ENCODE data around the gene YTHDC2.

Gene YTHDC2

DNA sequence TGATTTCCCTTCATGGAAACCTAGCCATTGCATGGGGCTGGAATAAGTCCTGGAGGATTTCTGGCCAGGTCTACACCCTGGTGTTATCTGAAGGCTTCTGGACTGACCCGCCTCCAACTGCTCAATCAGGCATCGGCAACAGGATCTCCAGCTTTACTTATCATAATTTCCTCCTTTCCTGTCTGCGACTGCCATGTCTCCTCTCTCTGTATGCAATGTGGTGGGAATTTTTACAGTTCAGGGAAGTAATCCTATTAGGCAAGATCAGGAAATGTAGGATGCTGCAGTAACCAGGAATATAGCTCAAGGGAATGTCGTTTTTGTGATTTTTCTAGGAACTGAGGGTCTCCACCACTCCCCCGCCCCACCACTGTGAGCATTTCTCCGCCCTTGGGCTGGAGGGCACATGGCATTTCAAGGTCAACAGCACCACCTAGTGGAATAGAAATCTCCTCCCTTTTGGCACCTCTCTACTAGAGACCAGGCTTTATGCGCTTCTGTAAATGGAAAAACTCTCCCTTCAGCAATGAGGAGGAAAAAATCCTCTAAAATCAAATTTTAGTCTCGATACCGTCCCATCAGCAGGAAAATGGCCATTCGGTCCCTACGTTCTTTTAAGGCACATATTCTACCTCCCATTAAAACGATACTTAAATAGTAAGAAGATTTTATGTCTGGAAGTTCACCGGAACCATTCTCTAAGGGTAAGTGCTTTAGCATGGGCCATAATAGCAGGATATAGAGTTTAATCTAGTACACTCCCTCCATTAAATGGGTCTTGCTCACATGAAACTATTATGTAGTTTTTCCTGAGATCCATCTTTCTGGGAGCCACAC is 93.0 kb downstream of the YTHDC2 start:
- DNase-seq = peak; percentile 57

DNA sequence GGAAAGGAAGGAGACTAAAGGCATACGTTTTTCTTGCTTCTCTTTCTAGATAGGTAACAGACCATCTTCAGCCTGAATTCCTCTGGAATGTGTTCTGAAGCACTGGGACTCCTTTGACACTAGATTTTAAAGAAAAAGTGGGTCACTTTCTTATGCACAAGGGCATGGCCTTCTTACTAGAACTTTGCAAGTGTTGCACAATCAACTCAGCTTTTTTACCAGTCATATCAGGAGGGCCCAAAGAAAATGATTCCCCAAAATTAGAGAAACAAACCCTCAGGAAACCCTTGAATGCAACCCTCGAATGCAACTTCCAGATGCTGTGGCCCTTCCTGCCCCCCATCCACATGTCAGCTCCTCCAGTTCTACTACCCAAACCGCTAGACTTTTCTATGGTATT is 93.9 kb downstream of the YTHDC2 start:
- DNase-seq = no peak

DNA sequence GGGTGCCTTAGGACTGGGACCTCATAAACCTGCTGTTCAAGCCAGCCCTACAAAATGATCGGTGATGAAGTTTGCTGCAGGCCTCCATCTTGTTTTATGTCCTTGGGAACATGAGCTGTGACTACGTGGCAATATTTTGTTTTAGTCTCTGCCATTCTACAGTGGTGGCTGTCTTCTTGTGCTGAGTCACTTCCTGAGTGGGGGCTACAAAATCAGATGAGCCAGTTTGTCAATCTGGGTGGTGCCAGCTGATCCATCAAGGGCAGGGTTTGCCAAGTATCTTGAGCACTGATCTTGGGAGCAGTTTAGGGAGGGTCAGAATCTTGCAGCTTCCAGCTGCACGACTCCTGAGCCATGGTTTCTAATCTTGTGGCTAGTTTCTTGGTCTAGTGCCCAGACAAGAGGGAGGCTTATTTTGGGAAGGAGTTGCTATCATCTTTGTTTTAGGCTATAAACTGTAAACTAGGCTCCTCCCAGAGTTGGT is 94.7 kb downstream of the YTHDC2 start:
- DNase-seq = no peak

DNA sequence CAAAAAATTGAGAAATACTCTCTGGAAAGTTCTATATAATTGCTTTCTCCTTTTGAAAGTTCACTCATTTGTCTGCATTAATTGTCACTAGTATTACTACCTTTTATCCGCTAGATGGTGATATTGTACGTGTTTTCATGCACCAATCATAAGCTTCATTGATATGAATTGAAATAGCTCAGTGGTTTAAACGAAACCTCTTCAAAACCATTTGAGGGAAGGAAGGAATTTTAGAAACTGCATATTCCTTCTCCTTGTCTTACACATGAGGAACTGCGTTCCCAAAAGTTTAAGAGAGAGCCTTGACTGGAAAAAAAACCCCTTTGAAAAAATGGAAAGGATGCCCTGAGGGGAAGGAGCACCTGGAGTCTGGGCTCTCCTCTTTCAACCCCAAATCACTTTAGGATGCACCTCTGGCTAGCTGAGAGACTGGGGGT is 98.6 kb downstream of the YTHDC2 start:
- no peak for DNase-seq

DNA sequence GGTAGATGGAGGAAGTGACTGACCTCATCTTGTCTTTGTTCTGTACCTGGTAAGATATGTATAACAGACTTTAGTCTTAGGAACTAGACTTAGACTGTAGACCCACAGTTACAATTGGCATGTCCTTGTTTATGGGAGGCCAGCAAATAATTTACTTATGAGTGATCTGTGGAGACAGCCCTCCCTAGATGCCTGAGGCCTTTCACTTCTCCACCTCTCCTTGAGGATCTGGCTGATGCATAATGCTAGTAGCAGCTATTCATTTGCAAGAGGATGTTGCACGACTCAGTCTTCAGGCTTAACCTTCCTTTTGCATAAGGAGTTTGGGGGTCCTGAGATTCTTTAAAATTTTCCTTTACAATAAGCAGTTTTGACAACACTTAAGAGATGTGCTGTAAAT is 100.7 kb downstream of the YTHDC2 start:
- no peak for DNase-seq

DNA sequence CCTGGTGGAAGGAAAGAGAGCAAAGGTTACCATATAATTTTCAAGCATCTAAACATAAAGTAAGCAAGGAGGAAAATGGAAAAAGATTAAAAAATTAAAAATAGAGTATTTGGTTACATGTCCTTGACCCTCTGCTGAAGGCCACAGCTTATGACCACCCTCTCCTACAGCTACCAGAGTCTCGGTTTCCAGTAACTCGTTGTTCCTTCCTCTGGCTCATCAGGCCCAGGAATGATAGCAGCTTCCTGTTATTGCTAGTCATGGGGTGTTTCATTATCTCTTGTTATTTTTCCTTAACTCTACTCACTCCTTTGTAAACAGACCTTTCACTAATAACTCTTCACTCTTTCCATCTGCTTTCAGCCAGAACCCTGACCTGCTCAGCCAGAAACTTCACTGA is 102.2 kb downstream of the YTHDC2 start:
- DNase-seq = no peak

DNA sequence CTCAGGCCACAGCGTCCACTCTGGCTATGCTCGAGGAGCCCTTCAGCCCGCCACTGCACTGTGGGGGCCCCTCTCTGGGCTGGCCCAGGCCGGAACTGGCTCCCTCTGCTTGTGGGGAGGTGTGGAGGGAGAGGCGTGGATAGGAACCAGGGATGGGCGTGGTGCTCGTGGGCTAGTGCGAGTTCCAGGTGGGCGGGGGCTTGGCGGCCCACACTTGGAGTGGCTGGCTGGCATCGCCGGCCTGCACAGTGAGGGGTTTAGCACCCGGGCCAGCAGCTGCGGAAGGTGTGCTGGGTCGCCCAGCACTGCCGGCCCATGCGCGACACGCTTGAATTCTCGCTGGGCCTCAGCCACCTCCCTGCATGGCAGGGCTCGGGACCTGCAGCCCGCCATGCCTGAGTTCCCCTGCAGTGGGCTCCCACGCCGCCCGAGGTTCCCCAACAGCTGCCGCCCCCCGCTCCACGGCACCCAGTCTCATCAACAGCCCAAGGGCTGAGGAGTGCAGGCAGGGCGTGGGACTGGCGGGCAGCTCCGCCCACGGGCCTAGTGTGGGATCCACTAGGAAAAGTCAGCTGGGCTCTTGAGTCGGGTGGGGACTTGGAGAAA is 103.8 kb downstream of the YTHDC2 start:
- no peak for DNase-seq

DNA sequence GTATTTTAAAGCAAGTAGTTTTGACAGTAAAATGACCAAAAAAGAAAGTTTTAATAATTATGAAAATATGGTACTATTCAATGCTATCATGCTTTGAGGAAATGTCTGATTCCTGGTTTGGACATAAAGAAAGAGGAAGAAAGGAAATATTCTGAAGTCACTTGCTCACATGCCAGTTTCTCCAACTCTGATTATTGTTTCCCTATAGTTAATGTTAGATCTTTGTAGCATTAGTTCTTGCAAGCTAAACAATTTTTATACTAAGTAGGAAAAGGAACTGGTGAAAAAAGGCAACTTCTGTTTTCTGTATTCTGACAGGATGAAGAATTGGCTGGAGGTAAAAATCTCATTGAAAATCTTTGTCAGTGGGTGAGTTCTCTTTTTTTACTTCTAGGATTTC is 119.5 kb downstream of the YTHDC2 start:
- no peak for DNase-seq

DNA sequence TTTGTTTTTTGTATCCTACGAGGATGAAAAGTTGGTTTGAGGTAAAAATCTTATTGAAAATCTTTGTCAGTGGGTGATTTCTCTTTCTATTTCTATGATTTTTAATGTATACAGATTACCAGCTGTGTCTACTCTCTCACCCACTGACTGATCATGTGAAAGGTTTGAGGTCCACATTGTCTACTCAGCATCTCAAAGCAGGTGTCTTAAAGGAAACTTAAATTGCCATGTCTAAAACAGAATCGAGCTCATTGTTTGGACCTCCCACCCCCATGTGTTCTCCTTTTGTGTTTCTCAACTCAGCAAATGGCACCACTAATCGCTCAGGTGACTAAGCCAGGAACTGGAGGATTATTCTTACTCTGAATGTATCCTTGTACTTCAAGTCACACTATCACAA is 121.5 kb downstream of the YTHDC2 start:
- no peak for DNase-seq

DNA sequence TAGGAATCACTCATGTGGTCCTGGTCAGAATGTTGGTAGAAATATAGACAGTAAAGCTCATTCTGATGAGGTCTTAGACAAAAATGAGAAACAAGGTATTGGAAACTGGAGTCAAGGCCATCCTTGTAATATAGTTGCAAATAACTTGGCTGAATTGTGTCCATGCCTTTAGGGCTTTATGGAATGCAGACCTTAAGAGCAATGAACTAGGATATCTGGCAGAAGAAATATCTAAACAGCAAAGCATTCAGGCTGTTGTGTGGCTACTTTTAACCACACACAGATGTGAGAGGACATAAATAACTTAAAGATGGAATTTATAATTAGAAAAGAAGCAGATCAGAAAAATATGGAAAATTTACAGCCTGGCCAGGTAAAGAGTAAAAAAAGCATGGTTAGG is 128.2 kb downstream of the YTHDC2 start:
- DNase-seq = no peak
